Endothelial cell of umbilical vein (primary cell): ENCODE measurements around the gene SLC1A6. TPM values are rescaled to one million over a fixed set of nuclear protein-coding genes. Genes with fewer than 3 reads are reported as not detected.

Source experiments
- BruUV-seq: library from RNA; stranded (reverse); fragments of 400-500 nt; replicated peaks from 2 replicates; lab custom pipeline; 2021; lab: Mats Ljungman, UMichigan
- CTCF ChIA-PET: fragments of 300-600, 350-600 bp; sonication (Branson Sonifier 250); formaldehyde crosslinking; loops from one replicate; lab custom pipeline; 2021; ENCODE audit warnings: antibody characterized with exemption, inconsistent platforms; lab: Charles Lee
- POLR2A ChIA-PET: fragments of 300-600, 350-600 bp; sonication (Branson Sonifier 250); formaldehyde crosslinking; loops from one replicate; lab custom pipeline; 2021; ENCODE audit warnings: antibody characterized with exemption, inconsistent platforms; lab: Charles Lee
- DNase-seq: peaks from one replicate; pipeline ENCODE4 v3.0.0-alpha.2; 2011; ENCODE audit warnings: low read depth, low spot score
- FAIRE-seq: peaks from 2 replicates; lab custom pipeline; 2011; peaks lifted over from hg19 to GRCh38; lab: Jason Lieb, UNC
- H2AFZ ChIP-seq: 2 replicates; pipeline ENCODE4 v1.6.0; 2012; ENCODE audit warnings: low read depth, low read length, control low read depth, inconsistent platforms
- H3K27ac ChIP-seq: 2 replicates; pipeline ENCODE4 v1.5.1; 2011; ENCODE audit warnings: low read depth, mild to moderate bottlenecking, control low read depth, low read length, moderate library complexity; ENCODE audit not compliant: insufficient read depth
- H3K27me3 ChIP-seq, 2 experiments: 2 replicates each; pipeline versions ENCODE4 v1.6.0 to v1.6.1; 2011; ENCODE audit warnings: low read length in 2 of 2, mixed read lengths in 1 of 2; ENCODE audit not compliant: control insufficient read depth in 2 of 2, insufficient read depth in 2 of 2
- H3K36me3 ChIP-seq, 2 experiments: 2 replicates in 1 of 2; 3 replicates in 1 of 2; pipeline ENCODE4 v1.5.1; 2011; ENCODE audit warnings: low read length in 2 of 2, mild to moderate bottlenecking in 1 of 2, moderate library complexity in 1 of 2; ENCODE audit not compliant: control insufficient read depth in 2 of 2, insufficient read depth in 2 of 2; ENCODE audit errors: extremely low read depth in 1 of 2
- H3K4me1 ChIP-seq: 3 replicates; pipeline ENCODE4 v1.5.1; 2011; ENCODE audit warnings: mild to moderate bottlenecking, low read length; ENCODE audit not compliant: control insufficient read depth, insufficient read depth; ENCODE audit errors: extremely low read depth
- H3K4me2 ChIP-seq: 2 replicates; pipeline ENCODE4 v1.6.1; 2011; ENCODE audit warnings: low read length, control low read depth, mixed read lengths; ENCODE audit not compliant: insufficient read depth
- H3K4me3 ChIP-seq, 3 experiments: fragments of 200-600 bp in 1 of 3; sonication (generic), shearing (Covaris generic) in 1 of 3; replicated peaks in 1 of 3; 2 replicates each; pipeline ENCODE4 v1.5.1; 2011 to 2016; ENCODE audit warnings: control low read depth in 3 of 3, low read length in 3 of 3, mild to moderate bottlenecking in 2 of 3, inconsistent platforms in 1 of 3, low read depth in 1 of 3, moderate library complexity in 1 of 3; ENCODE audit not compliant: insufficient read depth in 1 of 3
- H3K79me2 ChIP-seq: 2 replicates; pipeline ENCODE4 v1.6.0; 2012; ENCODE audit warnings: low read length, inconsistent platforms; ENCODE audit not compliant: control insufficient read depth, insufficient read depth
- H3K9ac ChIP-seq: replicated peaks from 2 replicates; pipeline ENCODE3; 2011; ENCODE audit warnings: low read length, control low read depth; ENCODE audit not compliant: insufficient read depth; ENCODE audit errors: extremely low read depth
- H3K9me1 ChIP-seq: replicated peaks from 3 replicates; pipeline ENCODE4 v1.6.0; 2011; ENCODE audit warnings: mild to moderate bottlenecking, low read length; ENCODE audit not compliant: control insufficient read depth, insufficient read depth; ENCODE audit errors: extremely low read depth
- H3K9me3 ChIP-seq: replicated peaks from 2 replicates; pipeline ENCODE4 v1.5.1; 2012; ENCODE audit warnings: low read length, inconsistent platforms; ENCODE audit not compliant: control insufficient read depth, insufficient read depth
- H4K20me1 ChIP-seq: replicated peaks from 2 replicates; pipeline ENCODE3; 2011; ENCODE audit warnings: mild to moderate bottlenecking, low read length; ENCODE audit not compliant: control insufficient read depth, insufficient read depth; ENCODE audit errors: extremely low read depth
- EZH2 ChIP-seq: IDR thresholded peaks from 2 replicates; pipeline ENCODE4 v1.6.1; 2012; ENCODE audit warnings: borderline replicate concordance, low read depth, mild to moderate bottlenecking, moderate library complexity, low read length, inconsistent platforms; ENCODE audit not compliant: severe bottlenecking
- FOS ChIP-seq: IDR thresholded peaks from 2 replicates; pipeline ENCODE4 v1.6.1; 2011; ENCODE audit warnings: mild to moderate bottlenecking, low read length, moderate library complexity, borderline replicate concordance; ENCODE audit not compliant: insufficient read depth
- GATA2 ChIP-seq: IDR thresholded peaks from 2 replicates; pipeline ENCODE4 v1.7.0; 2011; ENCODE audit warnings: low read depth, mild to moderate bottlenecking, moderate library complexity, mixed read lengths, low read length; ENCODE audit not compliant: insufficient read length, insufficient read depth
- JUN ChIP-seq: IDR thresholded peaks from 2 replicates; pipeline ENCODE4 v1.6.1; 2011; ENCODE audit warnings: borderline replicate concordance, low read depth; ENCODE audit not compliant: insufficient read length, insufficient read depth
- MYC ChIP-seq: IDR thresholded peaks from one replicate; pipeline ENCODE4 v1.6.1; 2011; ENCODE audit warnings: mild to moderate bottlenecking, low read depth, low read length
- POLR2A ChIP-seq: IDR thresholded peaks from 2 replicates; pipeline ENCODE4 v1.6.1; 2012; ENCODE audit warnings: low read depth, mild to moderate bottlenecking, control low read depth, low read length
- POLR2AphosphoS5 ChIP-seq: IDR thresholded peaks from 2 replicates; pipeline ENCODE4 v1.6.1; 2012; ENCODE audit warnings: low read depth, mild to moderate bottlenecking, control low read depth, low read length, moderate library complexity; ENCODE audit not compliant: insufficient read depth
- dilution Hi-C: fragments of 300-500 bp; cut with MboI; formaldehyde crosslinking; loops from one replicate; pipeline ENCODE4 v1.15.0; 2019; ENCODE audit warnings: low sequenced_read_pairs; ENCODE audit not compliant: extremely low pct_ligation_motif_present
- intact Hi-C: fragments of 100-400 bp; cut with micrococcal nuclease; formaldehyde crosslinking; loops from one replicate; pipeline ENCODE4 v1.10.0; 2022
- polyA plus RNA-seq, 4 experiments: library from polyadenylated mRNA; depleted of rRNA in 3 of 4; stranded (reverse) in 3 of 4; unstranded in 1 of 4; fragments of >200 nt; gene quantifications; 2 replicates each; pipeline versions ENCODE4 v1.2.1 to v1.2.3, GENCODE V29; 2011 to 2012; ENCODE audit warnings: missing spikeins in 1 of 4
- total RNA-seq: library from RNA; stranded (reverse); gene quantifications from 2 replicates; pipeline ENCODE4 v1.2.3, GENCODE V29; 2021
- TF ChIP-seq, protein P1 (sequence below), 2 donors: IDR thresholded peaks; 1 replicate in 1 of 2; 2 replicates in 1 of 2; pipeline ENCODE4 v1.5.1; 2011; ENCODE audit warnings: low read length in 2 of 2, mild to moderate bottlenecking in 2 of 2, moderate library complexity in 2 of 2, control low read depth in 1 of 2, inconsistent platforms in 1 of 2, low read depth in 1 of 2; ENCODE audit not compliant: insufficient read depth in 1 of 2; ENCODE audit errors: extremely low read depth in 1 of 2
- TF ChIP-seq, protein P2 (sequence below): IDR thresholded peaks from 2 replicates; pipeline ENCODE4 v1.6.1; 2011; ENCODE audit not compliant: insufficient read depth, insufficient read length

Gene SLC1A6
- total and polyA plus RNA-seq, 2 donors (not counting 3 experiments of a cell fraction or from before 2014, with no cell fraction given) = not detected

DNA sequence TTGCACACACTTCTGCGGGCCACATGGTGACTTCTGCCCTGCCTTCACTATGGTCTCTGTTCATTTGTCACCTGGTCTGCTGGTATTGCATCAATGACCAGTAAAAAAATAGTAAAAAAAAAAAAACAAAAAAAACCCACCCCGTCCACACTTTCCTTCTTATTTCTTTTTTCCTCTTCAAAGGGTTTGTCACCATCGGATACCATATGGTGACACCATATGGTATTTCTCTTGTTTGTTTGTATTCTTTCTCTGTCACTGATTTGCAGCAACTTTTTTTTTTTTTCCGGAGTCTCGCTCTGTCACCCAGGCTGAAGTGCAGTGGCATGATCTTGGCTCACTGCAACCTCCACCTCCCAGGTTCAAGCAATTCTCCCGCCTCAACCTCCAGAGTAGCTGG, 64.5 kb downstream of the SLC1A6 start:
- FAIRE-seq (no peak), DNase-seq (no peak)
- Histone ChIP-seq H4K20me1 (no peaks in the 10 kb centered on the region), H3K9me1 (no peaks in the 10 kb centered on the region), H3K27me3 (no peaks in the 10 kb centered on the region), H3K4me1 (no peaks in the 10 kb centered on the region), H3K27ac (no peak overlapping the region), H3K9me3 (no peaks in the 10 kb centered on the region), H3K4me2 (no peak overlapping the region), H3K9ac (no peak overlapping the region), H3K36me3 (no peaks in the 10 kb centered on the region), H3K4me3 (no peak overlapping the region), H2AFZ (no peak overlapping the region), H3K79me2 (no peaks in the 10 kb centered on the region)
- dilution Hi-C loops = no loop called here
- TF ChIP-seq, protein P1, sequence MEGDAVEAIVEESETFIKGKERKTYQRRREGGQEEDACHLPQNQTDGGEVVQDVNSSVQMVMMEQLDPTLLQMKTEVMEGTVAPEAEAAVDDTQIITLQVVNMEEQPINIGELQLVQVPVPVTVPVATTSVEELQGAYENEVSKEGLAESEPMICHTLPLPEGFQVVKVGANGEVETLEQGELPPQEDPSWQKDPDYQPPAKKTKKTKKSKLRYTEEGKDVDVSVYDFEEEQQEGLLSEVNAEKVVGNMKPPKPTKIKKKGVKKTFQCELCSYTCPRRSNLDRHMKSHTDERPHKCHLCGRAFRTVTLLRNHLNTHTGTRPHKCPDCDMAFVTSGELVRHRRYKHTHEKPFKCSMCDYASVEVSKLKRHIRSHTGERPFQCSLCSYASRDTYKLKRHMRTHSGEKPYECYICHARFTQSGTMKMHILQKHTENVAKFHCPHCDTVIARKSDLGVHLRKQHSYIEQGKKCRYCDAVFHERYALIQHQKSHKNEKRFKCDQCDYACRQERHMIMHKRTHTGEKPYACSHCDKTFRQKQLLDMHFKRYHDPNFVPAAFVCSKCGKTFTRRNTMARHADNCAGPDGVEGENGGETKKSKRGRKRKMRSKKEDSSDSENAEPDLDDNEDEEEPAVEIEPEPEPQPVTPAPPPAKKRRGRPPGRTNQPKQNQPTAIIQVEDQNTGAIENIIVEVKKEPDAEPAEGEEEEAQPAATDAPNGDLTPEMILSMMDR (IDR thresholded peaks at IDR 0.05; ENCODE audit: extremely low read depth in 1 of 2, insufficient read depth in 1 of 2, low read depth in 1 of 2, low read length in 2 of 2) = no peak
- TF ChIP-seq POLR2A (no peak), EZH2 (no peak), MYC (no peak), POLR2AphosphoS5 (no peak), JUN (no peak), GATA2 (no peak), FOS (no peak)
- TF ChIP-seq, protein P2, sequence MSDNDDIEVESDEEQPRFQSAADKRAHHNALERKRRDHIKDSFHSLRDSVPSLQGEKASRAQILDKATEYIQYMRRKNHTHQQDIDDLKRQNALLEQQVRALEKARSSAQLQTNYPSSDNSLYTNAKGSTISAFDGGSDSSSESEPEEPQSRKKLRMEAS = no peak
- intact Hi-C loops = no loop called here
- BruUV-seq = no TSS peak
- POLR2A ChIA-PET = no interaction called here
- CTCF ChIA-PET = no interaction called here
